ENCODE data around the gene RGL1.

DNA sequence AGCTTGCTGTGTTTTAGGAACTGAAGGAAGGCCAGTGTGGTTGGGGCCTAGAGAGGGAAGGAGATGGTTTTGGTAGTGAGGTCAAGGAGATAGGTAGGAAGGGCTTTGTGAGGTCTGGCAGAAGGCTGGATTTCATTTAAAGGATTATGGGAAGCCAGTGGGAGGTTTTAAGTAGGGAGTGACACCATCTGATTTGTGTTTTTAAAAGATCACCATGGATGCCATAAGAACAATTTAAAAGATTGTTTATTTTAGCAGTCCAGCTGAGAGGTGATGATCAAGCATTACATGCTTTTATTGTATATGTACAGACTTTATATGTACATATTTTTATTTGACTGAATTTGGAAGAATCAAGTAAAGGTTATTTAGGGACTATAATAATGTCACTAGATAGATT, 26.4 kb downstream of the RGL1 start:
- TF ChIP-seq, protein P1, sequence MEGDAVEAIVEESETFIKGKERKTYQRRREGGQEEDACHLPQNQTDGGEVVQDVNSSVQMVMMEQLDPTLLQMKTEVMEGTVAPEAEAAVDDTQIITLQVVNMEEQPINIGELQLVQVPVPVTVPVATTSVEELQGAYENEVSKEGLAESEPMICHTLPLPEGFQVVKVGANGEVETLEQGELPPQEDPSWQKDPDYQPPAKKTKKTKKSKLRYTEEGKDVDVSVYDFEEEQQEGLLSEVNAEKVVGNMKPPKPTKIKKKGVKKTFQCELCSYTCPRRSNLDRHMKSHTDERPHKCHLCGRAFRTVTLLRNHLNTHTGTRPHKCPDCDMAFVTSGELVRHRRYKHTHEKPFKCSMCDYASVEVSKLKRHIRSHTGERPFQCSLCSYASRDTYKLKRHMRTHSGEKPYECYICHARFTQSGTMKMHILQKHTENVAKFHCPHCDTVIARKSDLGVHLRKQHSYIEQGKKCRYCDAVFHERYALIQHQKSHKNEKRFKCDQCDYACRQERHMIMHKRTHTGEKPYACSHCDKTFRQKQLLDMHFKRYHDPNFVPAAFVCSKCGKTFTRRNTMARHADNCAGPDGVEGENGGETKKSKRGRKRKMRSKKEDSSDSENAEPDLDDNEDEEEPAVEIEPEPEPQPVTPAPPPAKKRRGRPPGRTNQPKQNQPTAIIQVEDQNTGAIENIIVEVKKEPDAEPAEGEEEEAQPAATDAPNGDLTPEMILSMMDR (IDR thresholded peaks at IDR 0.05; ENCODE audit: poor library complexity): no peak
- no peak for TF ChIP-seq EZH2 (IDR thresholded peaks at IDR 0.05; ENCODE audit: borderline replicate concordance)
- no peak for TF ChIP-seq EZH2phosphoT487 (IDR thresholded peaks at IDR 0.05; ENCODE audit: low read depth, severe bottlenecking, unreplicated experiment)
